Tibial nerve (tissue), 4 donors: ENCODE measurements around the gene GRM1.

Source experiments
- EP300 ChIP-seq, 2 donors: sonication (generic); formaldehyde crosslinking; IDR thresholded peaks; one replicate each; pipeline ENCODE4 v1.6.1; 2017; ENCODE audit warnings: antibody characterized with exemption in 2 of 2, mild to moderate bottlenecking in 1 of 2
- POLR2A ChIP-seq, 2 donors: fragments of 450-650 bp; IDR thresholded peaks; one replicate each; pipeline ENCODE4 v1.6.1; 2017; ENCODE audit warnings: antibody characterized with exemption in 2 of 2, mild to moderate bottlenecking in 2 of 2, moderate library complexity in 2 of 2
- TF ChIP-seq, protein P1 (sequence below), 5 experiments: fragments of 200-600 bp in 3 of 5; fragments of 450-650 bp in 2 of 5; sonication (generic) in 3 of 5; IDR thresholded peaks; one replicate each; pipeline ENCODE4 v1.5.1; 2016 to 2019; ENCODE audit warnings: antibody characterized with exemption in 5 of 5, mild to moderate bottlenecking in 3 of 5, moderate library complexity in 2 of 5

DNA sequence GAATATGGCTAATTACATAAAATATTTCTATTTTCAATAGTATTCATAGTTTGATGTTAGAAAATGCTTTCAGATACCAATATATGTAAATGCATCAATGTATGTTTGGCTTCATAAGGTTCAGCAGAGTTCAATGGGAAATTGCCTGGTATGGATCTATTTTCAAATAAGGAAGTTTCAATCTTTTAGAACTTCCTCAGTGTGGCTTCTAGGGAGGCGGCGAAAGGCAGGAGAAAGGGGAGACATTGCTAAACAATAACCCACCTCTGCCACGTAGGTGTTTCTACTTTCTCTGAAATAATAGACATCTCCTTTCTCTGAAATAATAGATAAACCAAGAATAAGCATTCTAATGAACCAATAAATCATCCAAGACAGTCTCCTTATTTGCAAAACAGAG, 277.1 kb downstream of the GRM1 start:
- TF ChIP-seq, protein P1, sequence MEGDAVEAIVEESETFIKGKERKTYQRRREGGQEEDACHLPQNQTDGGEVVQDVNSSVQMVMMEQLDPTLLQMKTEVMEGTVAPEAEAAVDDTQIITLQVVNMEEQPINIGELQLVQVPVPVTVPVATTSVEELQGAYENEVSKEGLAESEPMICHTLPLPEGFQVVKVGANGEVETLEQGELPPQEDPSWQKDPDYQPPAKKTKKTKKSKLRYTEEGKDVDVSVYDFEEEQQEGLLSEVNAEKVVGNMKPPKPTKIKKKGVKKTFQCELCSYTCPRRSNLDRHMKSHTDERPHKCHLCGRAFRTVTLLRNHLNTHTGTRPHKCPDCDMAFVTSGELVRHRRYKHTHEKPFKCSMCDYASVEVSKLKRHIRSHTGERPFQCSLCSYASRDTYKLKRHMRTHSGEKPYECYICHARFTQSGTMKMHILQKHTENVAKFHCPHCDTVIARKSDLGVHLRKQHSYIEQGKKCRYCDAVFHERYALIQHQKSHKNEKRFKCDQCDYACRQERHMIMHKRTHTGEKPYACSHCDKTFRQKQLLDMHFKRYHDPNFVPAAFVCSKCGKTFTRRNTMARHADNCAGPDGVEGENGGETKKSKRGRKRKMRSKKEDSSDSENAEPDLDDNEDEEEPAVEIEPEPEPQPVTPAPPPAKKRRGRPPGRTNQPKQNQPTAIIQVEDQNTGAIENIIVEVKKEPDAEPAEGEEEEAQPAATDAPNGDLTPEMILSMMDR (IDR thresholded peaks at IDR 0.05): no peak
- TF ChIP-seq POLR2A (IDR thresholded peaks at IDR 0.05) (no peak), EP300 (IDR thresholded peaks at IDR 0.05) (no peak)
